NCI-H2029 (cell line): ENCODE results near the gene KIF9.
"Not testable (repeated sequence)": the region's sequence is repeated elsewhere in the genome, so short reads cannot be mapped to it uniquely, and the experiment has no call there.

Source experiments
- DNase-seq: peaks from one replicate; lab custom pipeline; 2025; lab: John Stamatoyannopoulos, UW

The KIF9 gene

GRCh38 chr3:47193871-47194859 is 88.4 kb downstream of the KIF9 start:
- DNase-seq: no peak

GRCh38 chr3:47186285-47186684 is 96.3 kb downstream of the KIF9 start:
- no peak for DNase-seq

GRCh38 chr3:47181685-47182084 is 100.9 kb downstream of the KIF9 start:
- DNase-seq: not testable (repeated sequence)

- not testable (repeated sequence) for DNase-seq
Measured at GRCh38 chr3:47180011-47180410, 102.6 kb downstream of the KIF9 start.
